CD4-positive, alpha-beta T cell treated with Interleukin-15 for 4 hours (primary cell): ENCODE measurements around the gene ZNF835.
A peak's percentile ranks its signal among the peaks of the same experiment; 100 is the strongest.
"Not testable (repeated sequence)": the region's sequence is repeated elsewhere in the genome, so short reads cannot be mapped to it uniquely, and the experiment has no call there.

Source experiments
- DNase-seq: peaks from one replicate; pipeline ENCODE4 v3.0.0-alpha.2; 2020; ENCODE audit warnings: low spot score

ZNF835 gene

GRCh38 chr19:56671613-56671994 lies at the start of gene ZNF835:
Gene ZNF835 (minus strand): TSS chr19:56671757. CDS start chr19:56665198, 6,559 bp downstream.
- peak; percentile 82 for DNase-seq

GRCh38 chr19:56720281-56720680 lies 48.7 kb upstream of the ZNF835 start:
- DNase-seq: no peak

- DNase-seq: no peak
Measured at GRCh38 chr19:56718231-56718630, 46.7 kb upstream of the ZNF835 start.

GRCh38 chr19:56712611-56713276 lies 41.2 kb upstream of the ZNF835 start:
- no peak for DNase-seq

- DNase-seq: no peak
Measured at GRCh38 chr19:56710437-56710836, 38.9 kb upstream of the ZNF835 start.

GRCh38 chr19:56707821-56708220 lies 36.3 kb upstream of the ZNF835 start:
- DNase-seq: no peak

GRCh38 chr19:56705939-56706338 lies 34.4 kb upstream of the ZNF835 start:
- DNase-seq: no peak

- no peak for DNase-seq
Measured at GRCh38 chr19:56701895-56702294, 30.3 kb upstream of the ZNF835 start.

- no peak for DNase-seq
Measured at GRCh38 chr19:56699552-56699951, 28.0 kb upstream of the ZNF835 start.

GRCh38 chr19:56692206-56692895 lies 20.8 kb upstream of the ZNF835 start:
- no peak for DNase-seq

GRCh38 chr19:56690670-56691069 lies 19.1 kb upstream of the ZNF835 start:
- DNase-seq: no peak

- DNase-seq: no peak
Measured at GRCh38 chr19:56689198-56689597, 17.6 kb upstream of the ZNF835 start.

GRCh38 chr19:56687031-56687430 lies 15.5 kb upstream of the ZNF835 start:
- no peak for DNase-seq

GRCh38 chr19:56683116-56683515 lies 11.6 kb upstream of the ZNF835 start:
- no peak for DNase-seq

GRCh38 chr19:56681702-56682101 lies 10.1 kb upstream of the ZNF835 start:
- DNase-seq: no peak

GRCh38 chr19:56678205-56678604 lies 6.6 kb upstream of the ZNF835 start:
- no peak for DNase-seq

GRCh38 chr19:56672610-56673009 lies 1.1 kb upstream of the ZNF835 start:
- DNase-seq: not testable (repeated sequence)

- DNase-seq: no peak
Measured at GRCh38 chr19:56670961-56671612, 470 bp downstream of the ZNF835 start.

- no peak for DNase-seq
Measured at GRCh38 chr19:56670401-56670960, 1.1 kb downstream of the ZNF835 start.

GRCh38 chr19:56668676-56669075 lies 2.9 kb downstream of the ZNF835 start:
- DNase-seq: no peak

- DNase-seq: no peak
Measured at GRCh38 chr19:56667311-56667870, 4.2 kb downstream of the ZNF835 start.

- DNase-seq: no peak
Measured at GRCh38 chr19:56664511-56664910, 7.0 kb downstream of the ZNF835 start.
